NT2/D1 (cell line): ENCODE data around the gene SLC17A4.

Source experiments
- SUZ12 ChIP-seq: IDR thresholded peaks from 2 replicates; pipeline ENCODE4 v1.6.1; 2011; ENCODE audit not compliant: insufficient read length, insufficient read depth; ENCODE audit errors: extremely low read depth
- YY1 ChIP-seq: IDR thresholded peaks from 2 replicates; pipeline ENCODE4 v1.6.1; 2011; ENCODE audit not compliant: insufficient read length, insufficient read depth
- ZNF274 ChIP-seq: IDR thresholded peaks from 2 replicates; pipeline ENCODE4 v1.6.1; 2011; ENCODE audit warnings: mild to moderate bottlenecking, low read depth, low read length

- TF ChIP-seq ZNF274, result no peak
- TF ChIP-seq SUZ12, result no peak
- TF ChIP-seq YY1, result no peak
These were observed 40.7 kb upstream of the SLC17A4 start for GRCh38 chr6:25713824-25714223.
